Endodermal cell (in vitro differentiated cells): Measurements from ENCODE around the gene FAM193A. TPM values are rescaled to one million over a fixed set of nuclear protein-coding genes. Genes with fewer than 3 reads are reported as not detected.
"Not testable (repeated sequence)": the region's sequence is repeated elsewhere in the genome, so short reads cannot be mapped to it uniquely, and the experiment has no call there.

ENCODE experiments used
- DNase-seq: peaks from one replicate; pipeline ENCODE4 v3.0.0-alpha.2; 2017
- H3K27ac ChIP-seq: 2 replicates; pipeline ENCODE4 v1.5.1; 2013; ENCODE audit warnings: mild to moderate bottlenecking, low read depth, low read length, moderate library complexity
- H3K27me3 ChIP-seq: 2 replicates; pipeline ENCODE4 v1.6.1; 2013; ENCODE audit warnings: mild to moderate bottlenecking, low read length, moderate library complexity; ENCODE audit not compliant: insufficient read depth, control insufficient read depth, poor library complexity, severe bottlenecking
- H3K36me3 ChIP-seq: 2 replicates; pipeline ENCODE4 v1.7.0; 2013; ENCODE audit warnings: mild to moderate bottlenecking, low read length, moderate library complexity; ENCODE audit not compliant: control insufficient read depth, insufficient read depth
- H3K4me1 ChIP-seq: one replicate; pipeline ENCODE4 v1.7.0; 2013; ENCODE audit warnings: low read length; ENCODE audit not compliant: control insufficient read depth, insufficient read depth
- H3K4me3 ChIP-seq: 2 replicates; pipeline ENCODE4 v1.5.1; 2013; ENCODE audit warnings: mild to moderate bottlenecking, low read length, moderate library complexity
- H3K9ac ChIP-seq: 2 replicates; pipeline ENCODE4 v1.6.1; 2013; ENCODE audit warnings: mild to moderate bottlenecking, low read length, moderate library complexity; ENCODE audit not compliant: poor library complexity, severe bottlenecking; ENCODE audit errors: extremely low read depth
- H3K9me3 ChIP-seq: 2 replicates; pipeline ENCODE4 v1.6.1; 2013; ENCODE audit warnings: mild to moderate bottlenecking, low read length, moderate library complexity; ENCODE audit not compliant: control insufficient read depth
- H3K27ac Mint-ChIP-seq: 2 replicates; pipeline ENCODE4 v1.8.0; 2020; ENCODE audit warnings: mixed read lengths
- H3K27me3 Mint-ChIP-seq: 2 replicates; pipeline ENCODE4 v1.8.0; 2021; ENCODE audit warnings: mild to moderate bottlenecking, mixed read lengths; ENCODE audit not compliant: insufficient read depth
- H3K36me3 Mint-ChIP-seq: 2 replicates; pipeline ENCODE4 v1.8.0; 2020; ENCODE audit warnings: low read depth, mixed read lengths
- H3K4me1 Mint-ChIP-seq: 2 replicates; pipeline ENCODE4 v1.8.0; 2020; ENCODE audit warnings: mixed read lengths
- H3K4me3 Mint-ChIP-seq: 2 replicates; pipeline ENCODE4 v1.8.0; 2020; ENCODE audit warnings: mild to moderate bottlenecking, moderate library complexity, mixed read lengths
- H3K9me3 Mint-ChIP-seq: 2 replicates; pipeline ENCODE4 v1.8.0; 2020; ENCODE audit warnings: mild to moderate bottlenecking, mixed read lengths
- CTCF ChIP-seq: fragments of 200-600 bp; sonication (generic); conservative IDR thresholded peaks from 2 replicates; pipeline ENCODE4 v1.5.0; 2021; ENCODE audit warnings: antibody characterized with exemption, mild to moderate bottlenecking
- WGBS, 2 experiments: methylation state at CpG; one replicate each; pipeline versions ENCODE4 v1.1.5 to v1.1.7; 2013; ENCODE audit warnings: missing lambda C conversion rate in 2 of 2, mixed read lengths in 1 of 2; ENCODE audit not compliant: insufficient coverage in 1 of 2, insufficient read length in 1 of 2; 5-methylcytosine and 5-hydroxymethylcytosine counted together
- total RNA-seq, 2 donors: library from RNA; stranded (reverse); fragmentation: NEBNext Ultra II Directional in 1 of 2; extraction: Animal tissue kit (Norgen Biotek cat#: 25700) in 1 of 2; gene quantifications; 2 replicates in 1 of 2; 3 replicates in 1 of 2; pipeline ENCODE4 v1.2.1, GENCODE V29; 2021

Gene FAM193A
- total RNA-seq, 2 donors from 2014 or later, result 32.1 to 39.0 TPM

DNA sequence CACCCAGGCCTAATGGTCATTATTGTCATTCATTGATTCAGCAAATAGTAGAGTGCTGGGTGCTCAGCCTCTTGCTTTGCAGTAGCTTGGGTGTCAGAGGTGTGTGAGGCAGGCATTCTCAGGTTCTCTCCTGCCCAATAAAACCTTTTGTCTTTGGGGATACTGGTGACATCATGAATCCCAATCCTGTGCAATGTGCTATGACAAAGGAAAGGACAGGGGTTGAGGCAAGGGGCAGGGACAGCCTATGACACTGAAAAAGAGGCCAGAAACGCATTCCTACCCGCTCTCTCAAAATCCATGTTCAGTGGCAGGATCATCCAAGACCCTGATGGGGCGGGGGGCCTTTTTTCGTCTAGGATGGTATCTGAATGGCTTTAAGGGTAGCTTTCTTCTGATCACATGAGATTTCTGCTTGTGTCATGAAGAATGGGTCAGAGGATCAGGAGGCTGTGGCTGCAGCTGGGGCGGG is 1.5 kb upstream of the FAM193A start:
- Histone ChIP-seq H3K9me3 (no peaks in the 10 kb centered on the region), H3K36me3 (peaks cover 5% of the 10 kb centered on the region), H3K27me3 (no peaks in the 10 kb centered on the region), H3K27ac (peak overlapping the region; percentile 97), H3K4me1 (no peaks in the 10 kb centered on the region), H3K4me3 (peak overlapping the region; percentile 87), H3K9ac (peak overlapping the region; percentile 84)
- no peak for TF ChIP-seq CTCF
- H3K4me1 Mint-ChIP-seq, result peaks cover 10% of the 10 kb centered on the region
- WGBS, 2 experiments, result 63 to 76% methylated on average over 5 of the region's 5 CpGs
- no peak for DNase-seq
- H3K4me3 Mint-ChIP-seq, result peak overlapping the region; percentile 83
- H3K27me3 Mint-ChIP-seq, result no peaks in the 10 kb centered on the region
- H3K27ac Mint-ChIP-seq, result peak overlapping the region; percentile 99
- H3K36me3 Mint-ChIP-seq, result peaks cover 4% of the 10 kb centered on the region
- no peaks in the 10 kb centered on the region for H3K9me3 Mint-ChIP-seq

DNA sequence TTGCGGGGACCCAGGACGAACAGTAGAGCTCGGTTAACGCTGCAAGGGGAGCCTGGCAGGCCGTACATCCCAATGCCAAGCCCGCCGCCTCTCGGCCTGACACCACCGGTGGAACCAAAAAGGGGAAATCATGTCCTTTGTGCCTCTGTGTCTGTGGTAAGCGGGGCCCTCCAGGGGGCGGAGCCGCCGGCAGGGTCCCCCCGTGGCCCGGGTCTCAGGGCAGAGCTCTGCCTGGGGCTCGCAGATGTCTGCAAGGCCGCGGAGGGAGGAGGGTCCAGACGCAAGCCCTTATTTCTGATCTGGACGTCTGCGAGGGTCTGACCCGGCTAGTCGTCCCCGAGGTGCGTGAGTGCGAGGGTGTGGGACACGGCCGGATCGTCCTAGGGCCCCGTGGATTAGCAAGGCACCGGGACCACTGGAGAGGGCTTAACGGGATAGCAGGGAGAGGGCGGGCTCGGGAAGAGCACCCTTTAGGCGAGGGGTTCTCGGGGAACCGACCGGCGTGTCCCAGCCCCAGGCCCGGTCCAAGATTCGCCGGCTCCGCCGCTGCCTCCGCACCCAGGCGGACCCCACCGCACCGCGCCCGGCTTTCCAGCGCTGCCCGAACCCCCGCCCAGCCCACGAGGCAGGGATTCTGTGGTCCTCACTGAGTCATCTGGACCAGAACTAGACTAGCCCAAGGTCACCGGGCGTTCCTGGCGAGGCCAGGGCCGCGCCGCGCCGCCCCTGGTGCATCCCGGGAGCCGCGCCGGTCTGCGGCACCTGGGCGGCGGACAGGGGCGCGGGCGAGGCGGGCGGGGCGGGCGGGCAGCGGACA is 863 bp upstream of the FAM193A start:
- H3K4me1 Mint-ChIP-seq, result peaks cover 10% of the 10 kb centered on the region
- peak overlapping the region; percentile 99 for H3K27ac Mint-ChIP-seq
- H3K36me3 Mint-ChIP-seq, result peaks cover 4% of the 10 kb centered on the region
- H3K9me3 Mint-ChIP-seq, result no peaks in the 10 kb centered on the region
- peak overlapping the region; percentile 84 for H3K9ac ChIP-seq
- no peaks in the 10 kb centered on the region for H3K27me3 ChIP-seq
- peak; percentile 46 for TF ChIP-seq CTCF
- DNase-seq, result peak; percentile 85
- H3K4me3 Mint-ChIP-seq, result peak overlapping the region; percentile 83
- no peaks in the 10 kb centered on the region for H3K9me3 ChIP-seq
- peaks cover 5% of the 10 kb centered on the region for H3K36me3 ChIP-seq
- H3K4me3 ChIP-seq, result peak overlapping the region; percentile 87
- peak overlapping the region; percentile 97 for H3K27ac ChIP-seq
- 3 to 7% methylated on average over 26 to 77 of the region's 77 CpGs for WGBS, 2 experiments
- no peaks in the 10 kb centered on the region for H3K27me3 Mint-ChIP-seq
- no peaks in the 10 kb centered on the region for H3K4me1 ChIP-seq

DNA sequence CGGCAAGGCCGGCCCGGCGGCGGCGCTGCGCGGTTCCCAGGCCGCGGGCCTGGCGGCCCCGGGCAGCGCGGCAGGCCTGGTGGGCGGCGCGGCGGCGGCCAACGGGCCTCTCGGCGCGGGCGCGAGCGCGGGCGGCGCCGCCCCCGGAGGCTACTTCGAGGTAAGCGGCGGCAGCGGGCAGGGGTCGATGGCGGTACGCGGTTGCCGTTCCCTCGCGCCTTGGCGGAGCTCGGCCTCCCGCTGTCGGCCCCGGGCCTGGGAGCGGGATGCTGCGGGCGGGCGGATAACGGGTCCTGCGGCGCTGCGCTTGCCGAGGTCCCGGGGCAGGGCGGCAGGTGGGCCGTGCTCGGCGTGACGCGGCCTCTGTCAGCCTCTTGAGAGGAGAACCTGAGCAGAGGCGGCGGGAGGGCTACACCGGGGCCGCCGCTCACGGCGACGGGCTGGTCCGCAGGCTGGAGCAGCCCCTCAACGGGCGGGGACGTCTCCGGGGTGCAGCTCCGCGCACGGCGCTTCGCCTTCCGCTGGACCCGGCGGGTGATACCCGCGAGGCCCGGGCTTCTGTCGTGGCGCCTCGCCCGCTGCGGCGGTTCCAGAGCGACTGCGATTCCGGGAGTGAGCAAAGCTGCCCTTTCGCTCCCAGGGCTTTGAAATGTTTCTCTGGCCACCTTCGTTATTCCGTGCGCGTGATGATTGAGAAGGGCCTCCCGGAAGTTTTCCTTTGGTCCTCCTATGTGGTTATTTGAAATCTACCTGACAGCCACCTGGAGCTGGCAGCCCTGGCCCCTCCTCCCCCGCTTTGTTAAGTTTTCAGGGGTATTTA is 774 bp downstream of the FAM193A start:
- Mint-ChIP-seq H3K27me3 (no peaks in the 10 kb centered on the region), H3K4me1 (peaks cover 10% of the 10 kb centered on the region), H3K36me3 (peaks cover 4% of the 10 kb centered on the region), H3K27ac (peak overlapping the region; percentile 83), H3K9me3 (no peaks in the 10 kb centered on the region), H3K4me3 (peak overlapping the region; percentile 83)
- WGBS, 2 experiments, result 0% methylated on average over 36 to 103 of the region's 103 CpGs
- Histone ChIP-seq H3K27me3 (no peaks in the 10 kb centered on the region), H3K4me3 (peak overlapping the region; percentile 90), H3K36me3 (peaks cover 5% of the 10 kb centered on the region), H3K27ac (peak overlapping the region; percentile 85), H3K9ac (peak overlapping the region; percentile 86), H3K9me3 (no peaks in the 10 kb centered on the region), H3K4me1 (no peaks in the 10 kb centered on the region)
- TF ChIP-seq CTCF, result no peak
- DNase-seq, result peak; percentile 78

- H3K36me3 ChIP-seq, H3K27me3 ChIP-seq, H3K27me3 Mint-ChIP-seq, H3K27ac ChIP-seq, H3K27ac Mint-ChIP-seq, H3K9me3 ChIP-seq, H3K4me3 ChIP-seq, H3K4me1 Mint-ChIP-seq, H3K9ac ChIP-seq, H3K4me1 ChIP-seq, H3K4me3 Mint-ChIP-seq, DNase-seq, H3K9me3 Mint-ChIP-seq: not testable (repeated sequence)
- WGBS, 2 experiments, result 95 to 96% methylated on average over 3 to 10 of the region's 10 CpGs
- peaks cover 14% of the 10 kb centered on the region for H3K36me3 Mint-ChIP-seq
Measured at GRCh38 chr4:2543580-2544191, 7.2 kb downstream of the FAM193A start.
